ENCODE measurements around the gene TMEM158. TPM values are rescaled to one million over a fixed set of nuclear protein-coding genes. Genes with fewer than 3 reads are reported as not detected.

The TMEM158 gene
- polyA plus RNA-seq (ENCODE audit: insufficient read length in 10 of 10) = 1 to 10 TPM in 9 of 10 donors, under 1 TPM in 1; 0.52 to 6.2 (median 2.0) TPM
- long read RNA-seq, donor 1, partial matches to known transcripts = 0 of 3 reads
- long read RNA-seq, donor 1, other reads (novel, unspliced or antisense) = 0 of 3 reads
- long read RNA-seq, donor 2, partial matches to known transcripts = 0 of 1 reads
- long read RNA-seq, donor 2, other reads (novel, unspliced or antisense) = 0 of 1 reads
- long read RNA-seq, donor 3 = 0 reads
- long read RNA-seq, donor 4, transcript TMEM158-201 (1 exons, 1,813 nt) = major isoform, 5 of 5 reads
- long read RNA-seq, donor 4, partial matches to known transcripts = 0 of 5 reads
- long read RNA-seq, donor 4, other reads (novel, unspliced or antisense) = 0 of 5 reads
- long read RNA-seq, donor 5, partial matches to known transcripts = 0 of 3 reads
- long read RNA-seq, donor 5, other reads (novel, unspliced or antisense) = 0 of 3 reads
- long read RNA-seq, donor 6, partial matches to known transcripts = 0 of 1 reads
- long read RNA-seq, donor 6, other reads (novel, unspliced or antisense) = 0 of 1 reads
- long read RNA-seq, donor 7, partial matches to known transcripts = 0 of 4 reads
- long read RNA-seq, donor 7, other reads (novel, unspliced or antisense) = 0 of 4 reads
- long read RNA-seq, donor 8, transcript TMEM158-201 (1 exons, 1,813 nt) = major isoform, 9 of 9 reads
- long read RNA-seq, donor 8, partial matches to known transcripts = 0 of 9 reads
- long read RNA-seq, donor 8, other reads (novel, unspliced or antisense) = 0 of 9 reads
- long read RNA-seq, donor 9, partial matches to known transcripts = 0 of 1 reads
- long read RNA-seq, donor 9, other reads (novel, unspliced or antisense) = 0 of 1 reads

GRCh38 chr3:45226206-45226915 is at the start of gene TMEM158:
TMEM158 (minus strand) TSS chr3:45226287; CDS start chr3:45226027, 260 bp downstream.
- DNase-seq = peak; percentile 52 to 78 (median 69)

- DNase-seq = no peak
Observed at GRCh38 chr3:45275006-45275704, 49.1 kb upstream of the TMEM158 start.

- peak in 1 of 3 donors; percentile 15 for DNase-seq
Observed at GRCh38 chr3:45273681-45274515, 47.8 kb upstream of the TMEM158 start.

- no peak for DNase-seq
Observed at GRCh38 chr3:45272828-45273470, 46.9 kb upstream of the TMEM158 start.

- DNase-seq = no peak
Observed at GRCh38 chr3:45272032-45272810, 46.1 kb upstream of the TMEM158 start.

GRCh38 chr3:45269952-45270351 is 43.9 kb upstream of the TMEM158 start:
- no peak for DNase-seq

- no peak for DNase-seq
Observed at GRCh38 chr3:45267097-45267496, 41.0 kb upstream of the TMEM158 start.

GRCh38 chr3:45261333-45262110 is 35.4 kb upstream of the TMEM158 start:
- no peak for DNase-seq

GRCh38 chr3:45259133-45259532 is 33.0 kb upstream of the TMEM158 start:
- no peak for DNase-seq

- no peak for DNase-seq
Observed at GRCh38 chr3:45258317-45258716, 32.2 kb upstream of the TMEM158 start.

GRCh38 chr3:45253316-45253715 is 27.2 kb upstream of the TMEM158 start:
- no peak for DNase-seq

GRCh38 chr3:45252826-45253225 is 26.7 kb upstream of the TMEM158 start:
- no peak for DNase-seq

- no peak for DNase-seq
Observed at GRCh38 chr3:45249391-45249790, 23.3 kb upstream of the TMEM158 start.

GRCh38 chr3:45246241-45246640 is 20.2 kb upstream of the TMEM158 start:
- DNase-seq = no peak

GRCh38 chr3:45244356-45244755 is 18.3 kb upstream of the TMEM158 start:
- no peak for DNase-seq

- DNase-seq = no peak
Observed at GRCh38 chr3:45241206-45241605, 15.1 kb upstream of the TMEM158 start.

- DNase-seq = no peak
Observed at GRCh38 chr3:45240292-45240691, 14.2 kb upstream of the TMEM158 start.

GRCh38 chr3:45239254-45239653 is 13.2 kb upstream of the TMEM158 start:
- no peak for DNase-seq
